Measurements from ENCODE around the gene FRG2B.
"Not testable (repeated sequence)": the region's sequence is repeated elsewhere in the genome, so short reads cannot be mapped to it uniquely, and the experiment has no call there.

The FRG2B gene

DNA sequence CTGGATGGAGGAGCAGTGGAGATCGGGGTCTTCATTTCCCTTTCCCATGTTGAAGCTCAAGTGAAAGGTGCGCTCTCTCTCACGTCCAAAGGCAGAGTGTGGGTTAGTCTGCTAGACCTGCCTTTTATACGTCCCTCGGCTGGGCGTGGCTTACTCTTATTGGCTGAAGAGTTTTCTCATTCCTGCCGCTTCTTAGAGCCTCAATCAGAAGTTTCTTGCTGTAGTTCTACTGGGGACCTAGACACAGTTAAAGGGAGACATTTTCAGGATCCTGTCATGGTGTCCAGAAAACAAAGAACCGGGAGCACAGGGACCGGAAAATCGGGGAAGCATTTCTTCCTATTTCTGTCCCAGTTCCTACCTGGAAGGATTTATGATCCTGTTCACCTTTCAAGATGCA lies at the start of gene FRG2B:
FRG2B (minus strand) TSS at position 101 of the 400 bp plus-strand sequence; CDS start at position 48, 53 bp downstream.
- H3K9ac ChIP-seq (ENCODE audit: low read length); H3K27ac ChIP-seq (ENCODE audit: low read depth, low read length); H3K9me3 ChIP-seq (ENCODE audit: low read length); H3K27me3 ChIP-seq (ENCODE audit: control insufficient read depth in 1 of 2, insufficient read depth in 2 of 2, low read length in 2 of 2); H3K4me1 ChIP-seq (ENCODE audit: insufficient read depth, low read length); H3K4me3 ChIP-seq (ENCODE audit: low read depth in 1 of 2, low read length in 2 of 2); H3K36me3 ChIP-seq (ENCODE audit: insufficient read depth, low read length): not testable (repeated sequence)

DNA sequence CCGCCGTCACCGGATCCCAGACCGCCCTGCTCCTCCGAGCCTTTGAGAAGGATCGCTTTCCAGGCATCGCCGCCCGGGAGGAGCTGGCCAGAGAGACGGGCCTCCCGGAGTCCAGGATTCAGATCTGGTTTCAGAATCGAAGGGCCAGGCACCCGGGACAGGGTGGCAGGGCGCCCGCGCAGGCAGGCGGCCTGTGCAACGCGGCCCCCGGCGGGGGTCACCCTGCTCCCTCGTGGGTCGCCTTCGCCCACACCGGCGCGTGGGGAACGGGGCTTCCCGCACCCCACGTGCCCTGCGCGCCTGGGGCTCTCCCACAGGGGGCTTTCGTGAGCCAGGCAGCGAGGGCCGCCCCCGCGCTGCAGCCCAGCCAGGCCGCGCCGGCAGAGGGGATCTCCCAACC lies 40.9 kb upstream of the FRG2B start:
- H3K27me3 ChIP-seq (ENCODE audit: control insufficient read depth in 1 of 2, insufficient read depth in 2 of 2, low read length in 2 of 2); H3K4me3 ChIP-seq (ENCODE audit: low read depth in 1 of 2, low read length in 2 of 2); H3K4me1 ChIP-seq (ENCODE audit: insufficient read depth, low read length); H3K9ac ChIP-seq (ENCODE audit: low read length); H3K9me3 ChIP-seq (ENCODE audit: low read length); H3K36me3 ChIP-seq (ENCODE audit: insufficient read depth, low read length); H3K27ac ChIP-seq (ENCODE audit: low read depth, low read length): not testable (repeated sequence)

DNA sequence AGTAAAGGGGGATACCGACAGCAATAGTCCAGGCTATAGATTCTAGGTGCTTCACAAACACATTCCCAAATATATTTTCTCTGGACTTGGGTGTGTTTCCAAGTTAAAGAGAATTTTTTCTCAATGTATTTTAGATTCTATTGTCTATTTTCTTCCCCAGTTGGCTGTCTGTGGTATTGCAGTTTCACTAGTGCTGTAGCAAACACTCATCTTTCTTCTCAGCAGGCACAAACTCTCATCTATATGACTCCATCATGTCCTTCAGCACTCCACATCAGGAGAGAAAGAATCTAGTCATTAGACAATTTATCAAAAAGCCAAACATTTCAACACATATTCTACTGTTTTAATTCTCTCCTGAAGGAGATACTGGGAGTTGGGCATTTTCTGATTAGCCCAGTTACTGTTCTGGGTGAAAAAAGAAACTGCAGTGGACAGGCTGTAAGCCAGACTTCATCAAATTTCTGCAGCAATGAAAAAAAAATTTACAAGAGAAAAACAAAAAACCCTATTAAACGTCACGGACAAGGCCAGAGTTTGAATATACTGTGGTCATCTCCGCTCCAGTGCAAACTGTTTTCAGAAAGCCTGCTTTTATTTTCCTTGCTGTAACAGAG lies 37.1 kb upstream of the FRG2B start:
- not testable (repeated sequence) for H3K4me3 ChIP-seq (ENCODE audit: low read depth in 1 of 2, low read length in 2 of 2); H3K9ac ChIP-seq (ENCODE audit: low read length); H3K27me3 ChIP-seq (ENCODE audit: control insufficient read depth in 1 of 2, insufficient read depth in 2 of 2, low read length in 2 of 2); H3K27ac ChIP-seq (ENCODE audit: low read depth, low read length); H3K9me3 ChIP-seq (ENCODE audit: low read length); H3K36me3 ChIP-seq (ENCODE audit: insufficient read depth, low read length); H3K4me1 ChIP-seq (ENCODE audit: insufficient read depth, low read length)

DNA sequence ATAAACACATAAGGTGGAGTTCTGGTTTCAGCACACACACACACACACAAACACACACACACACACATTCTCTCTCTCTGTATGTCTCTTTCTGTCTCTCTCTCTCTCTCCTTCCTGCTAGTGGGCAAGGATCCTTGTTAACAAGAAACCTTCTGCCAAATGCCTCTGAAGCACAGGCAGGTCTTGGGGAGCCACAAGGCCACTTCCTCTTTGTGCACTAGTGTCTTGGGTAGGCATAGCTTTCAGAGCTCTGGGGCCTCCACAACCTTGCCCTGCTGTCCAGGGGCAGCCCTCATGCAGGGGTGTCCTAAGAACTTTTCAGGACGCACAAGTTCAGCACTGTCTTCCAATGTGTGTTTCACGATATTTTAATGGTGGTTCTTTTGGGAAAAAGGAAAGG lies 34.5 kb upstream of the FRG2B start:
- H3K9me3 ChIP-seq (ENCODE audit: low read length); H3K9ac ChIP-seq (ENCODE audit: low read length); H3K4me1 ChIP-seq (ENCODE audit: insufficient read depth, low read length); H3K36me3 ChIP-seq (ENCODE audit: insufficient read depth, low read length); H3K4me3 ChIP-seq (ENCODE audit: low read depth in 1 of 2, low read length in 2 of 2); H3K27me3 ChIP-seq (ENCODE audit: control insufficient read depth in 1 of 2, insufficient read depth in 2 of 2, low read length in 2 of 2); H3K27ac ChIP-seq (ENCODE audit: low read depth, low read length): not testable (repeated sequence)

DNA sequence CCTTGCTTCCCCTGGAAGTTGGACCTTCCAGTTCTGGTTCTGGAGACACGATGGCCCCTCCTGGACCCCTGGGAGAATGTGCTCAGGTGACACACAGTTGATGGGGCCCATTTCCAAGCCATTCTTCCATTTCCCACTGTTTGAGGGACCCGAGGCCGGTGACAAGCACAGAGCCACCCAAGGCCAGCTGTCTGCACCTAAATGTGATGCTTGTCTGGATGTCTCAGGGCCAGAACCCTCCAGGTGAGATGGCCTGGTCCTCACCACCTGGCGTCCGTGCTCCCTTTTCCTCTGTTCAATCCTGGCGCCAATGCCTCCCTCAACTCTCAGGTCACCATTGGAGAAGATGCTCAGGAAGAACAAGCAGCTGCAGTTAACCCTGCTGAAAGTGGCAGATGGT lies 33.9 kb upstream of the FRG2B start:
- not testable (repeated sequence) for H3K4me3 ChIP-seq (ENCODE audit: low read depth in 1 of 2, low read length in 2 of 2); H3K9me3 ChIP-seq (ENCODE audit: low read length); H3K36me3 ChIP-seq (ENCODE audit: insufficient read depth, low read length); H3K9ac ChIP-seq (ENCODE audit: low read length); H3K27me3 ChIP-seq (ENCODE audit: control insufficient read depth in 1 of 2, insufficient read depth in 2 of 2, low read length in 2 of 2); H3K27ac ChIP-seq (ENCODE audit: low read depth, low read length); H3K4me1 ChIP-seq (ENCODE audit: insufficient read depth, low read length)

DNA sequence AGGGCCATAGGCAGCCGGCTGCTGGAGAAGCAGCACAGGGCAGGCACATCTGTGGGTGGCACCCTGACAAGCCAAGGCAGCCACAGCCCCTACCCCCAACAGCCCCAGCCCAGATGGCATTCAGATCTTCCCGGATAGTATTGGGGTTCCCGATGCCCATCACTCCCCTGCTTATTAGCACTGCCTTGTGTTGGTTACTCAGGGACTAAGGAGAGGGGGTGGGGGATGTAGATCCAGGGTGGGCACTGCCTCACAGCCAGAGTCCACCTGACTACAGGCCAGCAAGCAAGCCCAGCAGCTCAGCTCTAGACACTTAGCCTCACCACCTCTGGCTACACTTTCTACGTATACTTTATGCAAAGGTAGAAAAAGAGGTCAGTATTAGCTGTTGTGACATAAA lies 30.7 kb upstream of the FRG2B start:
- not testable (repeated sequence) for H3K9ac ChIP-seq (ENCODE audit: low read length); H3K27ac ChIP-seq (ENCODE audit: low read depth, low read length); H3K27me3 ChIP-seq (ENCODE audit: control insufficient read depth in 1 of 2, insufficient read depth in 2 of 2, low read length in 2 of 2); H3K36me3 ChIP-seq (ENCODE audit: insufficient read depth, low read length); H3K9me3 ChIP-seq (ENCODE audit: low read length); H3K4me1 ChIP-seq (ENCODE audit: insufficient read depth, low read length); H3K4me3 ChIP-seq (ENCODE audit: low read depth in 1 of 2, low read length in 2 of 2)

DNA sequence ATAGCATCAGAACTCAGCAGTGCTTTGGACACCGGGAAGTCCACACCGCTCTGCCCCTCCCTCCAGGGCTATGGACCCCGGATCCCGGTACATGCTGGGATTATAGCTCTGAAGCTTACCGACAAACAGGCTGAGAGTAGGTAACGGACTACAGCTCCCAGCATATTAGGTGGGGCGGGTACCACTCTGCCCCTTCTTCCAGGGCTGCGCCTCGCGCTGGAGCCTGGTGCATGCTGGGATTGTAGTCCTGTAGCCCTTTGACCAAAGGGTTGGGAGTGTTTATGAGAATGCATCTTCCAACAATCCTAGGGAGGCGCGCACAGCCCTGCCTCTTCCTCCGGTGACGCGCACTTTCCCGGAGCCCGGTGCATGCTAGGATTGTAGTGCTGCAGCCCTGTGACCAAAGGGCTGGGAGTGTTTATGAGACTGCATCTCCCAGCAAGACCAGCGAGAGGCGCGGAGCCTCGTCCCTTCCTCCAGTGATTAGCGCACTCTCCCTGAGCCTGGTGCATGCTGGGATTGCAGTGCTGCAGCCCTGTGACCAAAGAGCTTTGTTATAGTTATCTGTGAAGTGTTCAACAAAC lies 22.4 kb upstream of the FRG2B start:
- not testable (repeated sequence) for H3K4me1 ChIP-seq (ENCODE audit: insufficient read depth, low read length); H3K27ac ChIP-seq (ENCODE audit: low read depth, low read length); H3K4me3 ChIP-seq (ENCODE audit: low read depth in 1 of 2, low read length in 2 of 2); H3K9ac ChIP-seq (ENCODE audit: low read length); H3K27me3 ChIP-seq (ENCODE audit: control insufficient read depth in 1 of 2, insufficient read depth in 2 of 2, low read length in 2 of 2); H3K36me3 ChIP-seq (ENCODE audit: insufficient read depth, low read length); H3K9me3 ChIP-seq (ENCODE audit: low read length)

DNA sequence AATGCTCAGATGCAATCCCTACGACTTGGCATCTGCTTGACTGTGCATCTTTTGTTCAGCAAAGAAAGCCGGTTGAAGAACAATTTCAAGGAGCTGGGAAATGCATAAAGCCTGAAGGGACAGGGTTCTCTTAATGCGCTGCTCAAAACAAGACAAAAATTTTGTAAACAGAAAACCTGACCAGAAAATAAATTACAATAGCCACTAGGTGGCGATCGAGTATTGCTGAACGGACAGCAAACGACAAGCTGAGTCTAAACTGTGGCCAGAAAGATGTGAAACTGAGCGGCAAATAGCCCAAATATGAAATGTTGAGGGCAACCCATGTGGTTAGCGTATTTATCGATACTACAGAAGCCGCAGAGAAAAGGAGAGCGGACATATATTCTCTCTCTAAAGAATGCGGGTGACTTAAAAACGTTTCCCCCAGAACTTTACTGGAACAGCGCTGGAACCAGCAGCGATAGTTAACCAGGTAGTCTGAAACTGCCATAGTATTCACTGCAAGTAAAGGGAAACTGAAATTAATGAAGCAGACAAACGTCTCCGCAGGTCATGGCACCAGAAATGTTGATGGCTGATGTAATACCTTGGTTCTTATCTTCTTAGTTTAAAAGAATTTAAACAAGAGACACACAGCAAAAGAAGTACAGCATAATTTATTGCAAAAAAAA lies 20.6 kb upstream of the FRG2B start:
- H3K4me3 ChIP-seq (ENCODE audit: low read depth in 1 of 2, low read length in 2 of 2), result not testable (repeated sequence)

DNA sequence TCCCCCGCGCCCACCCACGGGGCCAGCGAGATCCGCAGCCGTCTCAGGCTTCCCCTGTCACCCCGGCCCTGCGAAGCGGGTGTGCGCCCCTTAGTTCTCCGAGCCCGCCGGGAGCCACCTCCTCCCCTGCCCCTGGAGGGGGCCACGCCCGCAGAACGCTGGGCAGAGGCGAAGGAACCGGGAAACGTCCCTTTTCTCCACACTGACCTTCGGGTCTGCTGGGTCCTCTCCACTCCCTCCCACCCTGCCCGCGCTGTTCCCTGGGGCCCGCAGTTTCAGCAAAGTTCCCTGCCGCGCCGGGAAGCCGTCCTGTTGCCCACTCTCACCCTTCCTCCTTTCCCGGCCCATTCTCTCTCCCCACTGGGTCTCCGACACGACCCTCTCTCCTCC lies 11.2 kb upstream of the FRG2B start:
- H3K27ac ChIP-seq (ENCODE audit: low read depth, low read length); H3K4me3 ChIP-seq (ENCODE audit: low read depth in 1 of 2, low read length in 2 of 2); H3K36me3 ChIP-seq (ENCODE audit: insufficient read depth, low read length); H3K9ac ChIP-seq (ENCODE audit: low read length); H3K27me3 ChIP-seq (ENCODE audit: control insufficient read depth in 1 of 2, insufficient read depth in 2 of 2, low read length in 2 of 2); H3K9me3 ChIP-seq (ENCODE audit: low read length); H3K4me1 ChIP-seq (ENCODE audit: insufficient read depth, low read length): not testable (repeated sequence)

More for the DNA sequence above, 20.6 kb upstream of the FRG2B start:
- not testable (repeated sequence) for H3K9me3 ChIP-seq (ENCODE audit: low read length); H3K27me3 ChIP-seq (ENCODE audit: control insufficient read depth in 1 of 2, insufficient read depth in 2 of 2, low read length in 2 of 2); H3K4me1 ChIP-seq (ENCODE audit: insufficient read depth, low read length); H3K36me3 ChIP-seq (ENCODE audit: insufficient read depth, low read length); H3K9ac ChIP-seq (ENCODE audit: low read length); H3K27ac ChIP-seq (ENCODE audit: low read depth, low read length)

DNA sequence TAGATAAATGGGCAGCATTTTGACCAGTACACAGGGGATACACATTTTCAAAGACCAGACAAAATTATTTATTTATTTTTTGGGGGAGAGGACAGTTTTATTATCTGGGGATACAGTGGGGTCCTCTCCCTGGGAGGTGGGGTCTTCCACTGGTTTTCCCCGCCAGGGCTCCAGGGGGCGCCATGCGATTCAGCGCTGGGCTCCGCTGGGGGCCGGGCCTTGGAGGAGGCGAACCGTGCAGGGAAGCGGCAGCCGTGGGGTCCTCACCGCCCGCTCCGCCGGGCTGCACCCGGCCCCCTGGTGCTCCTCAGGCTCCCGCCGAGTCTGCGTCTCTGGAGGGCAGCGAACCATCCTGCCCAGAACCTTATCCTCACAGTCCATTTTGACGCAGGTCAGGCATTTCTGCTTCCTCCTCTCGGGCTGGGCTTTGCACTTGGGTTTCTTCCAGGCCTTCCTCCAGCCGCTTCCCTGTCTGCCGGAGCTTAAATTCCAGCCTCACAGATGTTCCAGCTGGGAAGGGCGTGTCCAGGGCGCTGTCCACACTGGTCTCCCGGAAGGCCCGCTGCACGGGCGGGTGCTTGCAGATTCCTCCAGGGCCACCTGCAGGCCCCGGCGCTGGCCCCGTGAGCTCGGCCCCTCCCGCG lies 10.7 kb upstream of the FRG2B start:
- H3K36me3 ChIP-seq (ENCODE audit: insufficient read depth, low read length); H3K27me3 ChIP-seq (ENCODE audit: control insufficient read depth in 1 of 2, insufficient read depth in 2 of 2, low read length in 2 of 2); H3K9me3 ChIP-seq (ENCODE audit: low read length); H3K9ac ChIP-seq (ENCODE audit: low read length); H3K4me1 ChIP-seq (ENCODE audit: insufficient read depth, low read length); H3K4me3 ChIP-seq (ENCODE audit: low read depth in 1 of 2, low read length in 2 of 2); H3K27ac ChIP-seq (ENCODE audit: low read depth, low read length): not testable (repeated sequence)

DNA sequence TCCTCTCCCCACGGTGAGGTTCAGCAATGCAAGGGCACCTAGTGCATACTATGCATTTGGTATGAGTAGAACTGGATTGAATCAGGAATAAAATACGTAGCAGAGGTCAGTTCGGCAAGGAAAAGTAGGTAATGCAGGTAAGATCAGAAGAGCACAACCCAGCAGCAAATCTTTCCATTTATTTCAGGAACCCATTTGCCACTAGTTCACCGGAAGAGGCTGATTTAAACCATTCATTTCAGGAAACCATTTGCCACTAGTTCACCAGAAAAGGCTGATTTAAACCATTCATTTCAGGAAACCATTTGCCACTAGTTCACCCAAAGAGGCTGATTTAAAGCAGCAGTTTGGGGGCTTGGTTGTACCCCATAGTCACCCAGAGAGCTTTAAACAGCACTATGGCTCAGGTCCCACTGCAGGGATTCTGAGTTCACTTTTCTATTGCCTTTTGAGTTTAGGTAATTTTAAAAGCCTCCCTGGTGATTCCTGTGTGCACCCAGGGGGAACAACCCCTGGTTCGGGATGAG lies 4.2 kb upstream of the FRG2B start:
- not testable (repeated sequence) for H3K9ac ChIP-seq (ENCODE audit: low read length); H3K27me3 ChIP-seq (ENCODE audit: control insufficient read depth in 1 of 2, insufficient read depth in 2 of 2, low read length in 2 of 2); H3K27ac ChIP-seq (ENCODE audit: low read depth, low read length); H3K9me3 ChIP-seq (ENCODE audit: low read length); H3K4me1 ChIP-seq (ENCODE audit: insufficient read depth, low read length); H3K4me3 ChIP-seq (ENCODE audit: low read depth in 1 of 2, low read length in 2 of 2); H3K36me3 ChIP-seq (ENCODE audit: insufficient read depth, low read length)

Measured in muscle layer of colon (tissue), 2 donors.